Activated CD8-positive, alpha-beta memory T cell treated with anti-CD3 and anti-CD28 coated beads for 36 hours (primary cell): ENCODE results near the gene NUTM2A. TPM values are rescaled to one million over a fixed set of nuclear protein-coding genes. Genes with fewer than 3 reads are reported as not detected.
"Not testable (repeated sequence)": the region's sequence is repeated elsewhere in the genome, so short reads cannot be mapped to it uniquely, and the experiment has no call there.

Experiments
- CTCF ChIA-PET: fragments of 350-600 bp; sonication (Branson Sonifier 250); formaldehyde crosslinking; loops from one replicate; lab custom pipeline; 2021; ENCODE audit warnings: antibody characterized with exemption; lab: Charles Lee
- POLR2A ChIA-PET: fragments of 350-600 bp; sonication (Branson Sonifier 250); formaldehyde crosslinking; loops from one replicate; lab custom pipeline; 2021; ENCODE audit warnings: antibody characterized with exemption; lab: Charles Lee
- total RNA-seq, 2 experiments: library from RNA; stranded (reverse); gene quantifications; one replicate each; pipeline ENCODE4 v1.2.3, GENCODE V29; 2021

The NUTM2A gene
- total RNA-seq, 2 experiments from 2014 or later, result 0.38 to 0.67 TPM

GRCh38 chr10:87242192-87242591 lies 16.9 kb downstream of the NUTM2A start:
- CTCF ChIA-PET, POLR2A ChIA-PET: not testable (repeated sequence)

- POLR2A ChIA-PET, CTCF ChIA-PET: not testable (repeated sequence)
Measured at GRCh38 chr10:87247335-87247734, 22.1 kb downstream of the NUTM2A start.

- POLR2A ChIA-PET, CTCF ChIA-PET: not testable (repeated sequence)
Measured at GRCh38 chr10:87248818-87249353, 23.6 kb downstream of the NUTM2A start.

GRCh38 chr10:87280749-87281392 lies 55.6 kb downstream of the NUTM2A start:
- POLR2A ChIA-PET, CTCF ChIA-PET: not testable (repeated sequence)

Other genes with a start within 250 kb of the NUTM2A start
- not detected for gene FAM25A, start 205.2 kb upstream of the NUTM2A start, total RNA-seq
- gene GLUD1, start 130.6 kb upstream of the NUTM2A start, total RNA-seq, result 100 to 1,000 TPM; 167 to 170 TPM
- 10 to 100 TPM; 44.9 to 46.2 TPM for gene SHLD2, start 130.2 kb upstream of the NUTM2A start, total RNA-seq
- gene NUTM2D, start 132.3 kb downstream of the NUTM2A start, total RNA-seq, result 1 to 10 TPM; 1.5 to 1.6 TPM